HEK293T (cell line): ENCODE measurements around the gene GOLGA7B.

Experiments
- CTBP1 ChIP-seq: fragments of 450-650 bp; IDR thresholded peaks from 2 replicates; pipeline ENCODE4 v1.6.1; 2016; ENCODE audit warnings: borderline replicate concordance
- ELF4 ChIP-seq: fragments of 450-650 bp; IDR thresholded peaks from 2 replicates; pipeline ENCODE4 v1.6.1; 2017; ENCODE audit warnings: antibody characterized with exemption
- FOXA1 ChIP-seq: fragments of 450-650 bp; IDR thresholded peaks from 2 replicates; pipeline ENCODE4 v1.6.1; 2016; ENCODE audit warnings: mild to moderate bottlenecking
- FOXK2 ChIP-seq: fragments of 450-650 bp; IDR thresholded peaks from 2 replicates; pipeline ENCODE4 v1.6.1; 2016; ENCODE audit warnings: mild to moderate bottlenecking
- L3MBTL2 ChIP-seq: fragments of 450-650 bp; conservative IDR thresholded peaks from 2 replicates; pipeline ENCODE4 v1.6.1; 2016; ENCODE audit warnings: mild to moderate bottlenecking
- LEF1 ChIP-seq: fragments of 450-650 bp; IDR thresholded peaks from 2 replicates; pipeline ENCODE4 v1.6.1; 2017; ENCODE audit warnings: mild to moderate bottlenecking, borderline replicate concordance
- SP1 ChIP-seq: fragments of 450-650 bp; IDR thresholded peaks from 2 replicates; pipeline ENCODE4 v1.6.1; 2017
- SUZ12 ChIP-seq: fragments of 450-650 bp; IDR thresholded peaks from 2 replicates; pipeline ENCODE4 v1.6.1; 2016; ENCODE audit warnings: mild to moderate bottlenecking
- TF ChIP-seq, protein P1 (sequence below): fragments of 450-650 bp; IDR thresholded peaks from 2 replicates; pipeline ENCODE4 v1.6.1; 2016

DNA sequence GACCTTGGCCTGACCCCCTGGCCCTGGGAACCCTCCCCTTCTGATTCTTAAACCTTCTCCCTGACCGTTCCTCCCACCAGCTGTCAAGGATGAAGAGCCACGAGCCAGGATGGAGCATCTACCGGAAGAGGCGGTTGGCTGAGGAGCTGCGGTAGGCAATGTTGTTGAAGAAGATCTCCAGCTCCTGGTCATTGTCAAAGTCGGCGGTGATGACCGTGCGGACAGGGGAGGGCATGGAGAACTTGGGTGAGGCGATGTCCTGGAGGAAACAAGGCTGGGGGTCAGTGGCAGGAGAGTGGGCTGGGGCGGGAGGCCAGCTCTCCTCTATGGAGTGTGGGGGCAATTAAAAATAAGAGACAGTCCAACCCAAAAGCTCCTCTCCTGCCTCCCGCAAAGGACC is 51.7 kb downstream of the GOLGA7B start:
- TF ChIP-seq ELF4 (no peak), FOXA1 (no peak), LEF1 (no peak), SP1 (no peak), SUZ12 (no peak), FOXK2 (no peak), L3MBTL2 (no peak), CTBP1 (no peak)
- TF ChIP-seq, protein P1, sequence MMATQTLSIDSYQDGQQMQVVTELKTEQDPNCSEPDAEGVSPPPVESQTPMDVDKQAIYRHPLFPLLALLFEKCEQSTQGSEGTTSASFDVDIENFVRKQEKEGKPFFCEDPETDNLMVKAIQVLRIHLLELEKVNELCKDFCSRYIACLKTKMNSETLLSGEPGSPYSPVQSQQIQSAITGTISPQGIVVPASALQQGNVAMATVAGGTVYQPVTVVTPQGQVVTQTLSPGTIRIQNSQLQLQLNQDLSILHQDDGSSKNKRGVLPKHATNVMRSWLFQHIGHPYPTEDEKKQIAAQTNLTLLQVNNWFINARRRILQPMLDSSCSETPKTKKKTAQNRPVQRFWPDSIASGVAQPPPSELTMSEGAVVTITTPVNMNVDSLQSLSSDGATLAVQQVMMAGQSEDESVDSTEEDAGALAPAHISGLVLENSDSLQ = no peak
